ENCODE measurements around the gene FOXP3.
"Not testable (repeated sequence)": the region's sequence is repeated elsewhere in the genome, so short reads cannot be mapped to it uniquely, and the experiment has no call there.

The FOXP3 gene

GRCh38 chrX:49264460-49264859, at the start of gene FOXP3:
Gene FOXP3, minus strand, starts transcription at chrX:49264710. Its CDS starts 6,205 bp downstream, at chrX:49258505.
- no peak for DNase-seq

GRCh38 chrX:49312176-49312575, 47.7 kb upstream of the FOXP3 start:
- no peak for DNase-seq

DNA sequence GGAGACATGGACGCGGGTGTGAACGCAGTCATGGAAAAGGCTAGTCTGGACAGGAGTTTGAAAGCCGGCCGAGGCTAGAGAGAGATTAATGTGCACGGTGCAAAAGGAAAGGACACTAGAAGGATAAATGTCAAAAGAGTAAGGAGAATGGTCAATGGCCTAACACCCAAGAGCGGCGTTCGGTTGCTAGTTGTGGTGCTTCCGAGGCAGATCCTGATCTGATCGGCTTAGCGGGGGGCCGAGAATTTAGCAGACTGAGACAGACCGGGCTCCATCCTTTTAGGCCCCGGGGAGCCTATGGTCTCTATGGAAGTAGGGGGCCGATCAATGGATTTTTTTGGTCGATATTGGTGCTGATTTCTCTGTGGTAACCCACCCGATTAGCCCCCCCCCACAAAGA, 45.9 kb upstream of the FOXP3 start:
- DNase-seq: no peak

DNA sequence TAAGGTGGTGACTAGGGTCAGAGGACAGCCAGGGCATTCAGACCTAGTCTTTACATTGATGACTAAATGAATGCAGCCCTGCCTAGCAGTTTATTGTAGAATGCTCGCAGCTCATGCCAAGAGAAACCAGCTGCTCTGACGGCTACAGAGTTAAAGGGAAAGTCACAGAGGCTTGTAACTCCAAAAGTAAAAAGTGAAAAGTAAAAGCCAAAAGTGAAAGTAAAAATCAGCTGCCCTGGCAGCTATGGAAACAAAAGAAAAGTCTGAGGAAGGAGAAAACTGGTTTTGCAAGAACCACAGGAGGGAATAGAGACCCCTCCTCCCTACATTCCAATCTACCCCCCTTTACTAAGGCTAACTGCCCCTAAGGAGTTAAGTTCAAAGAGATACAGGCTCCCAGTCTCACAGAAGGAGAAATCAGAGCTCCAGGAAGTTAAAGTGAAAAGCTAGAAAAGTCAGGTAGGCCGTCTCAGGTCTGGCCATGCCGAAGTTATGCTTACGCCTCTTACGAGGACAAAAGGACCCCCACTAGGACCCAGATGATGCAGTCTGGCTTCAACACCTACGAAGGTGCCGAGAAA, 45.0 kb upstream of the FOXP3 start:
- no peak for DNase-seq

GRCh38 chrX:49308604-49309269, 44.2 kb upstream of the FOXP3 start:
- peak in 1 of 58 donors; percentile 3 for DNase-seq

- not testable (repeated sequence) for DNase-seq
These were observed 43.3 kb upstream of the FOXP3 start for GRCh38 chrX:49307775-49308174.

DNA sequence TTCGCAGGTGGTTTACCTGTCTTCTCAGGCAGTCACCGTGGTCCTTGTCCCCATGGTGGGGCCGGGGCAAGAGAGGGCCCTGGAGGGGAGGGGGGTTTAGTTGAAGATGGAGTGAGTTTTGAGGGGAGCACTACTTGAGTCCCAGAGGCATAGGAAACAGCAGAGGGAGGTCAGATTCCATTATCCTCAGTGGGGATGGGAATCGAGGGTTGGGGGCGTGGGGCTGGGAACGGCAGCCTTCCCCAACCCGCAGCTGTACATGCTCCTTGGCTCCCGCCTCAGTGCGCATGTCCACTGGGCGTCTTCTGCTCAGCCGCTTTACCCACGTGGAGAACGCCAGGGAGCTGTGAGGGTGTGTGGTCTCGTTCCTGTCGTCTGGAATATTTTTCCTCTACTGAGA, 38.8 kb upstream of the FOXP3 start, which contains the start of gene GAGE10:
Gene GAGE10 (plus strand): TSS at position 301 of the 400 bp plus-strand sequence. CDS start 1,214 bp downstream, outside the sequence.
- DNase-seq: no peak

DNA sequence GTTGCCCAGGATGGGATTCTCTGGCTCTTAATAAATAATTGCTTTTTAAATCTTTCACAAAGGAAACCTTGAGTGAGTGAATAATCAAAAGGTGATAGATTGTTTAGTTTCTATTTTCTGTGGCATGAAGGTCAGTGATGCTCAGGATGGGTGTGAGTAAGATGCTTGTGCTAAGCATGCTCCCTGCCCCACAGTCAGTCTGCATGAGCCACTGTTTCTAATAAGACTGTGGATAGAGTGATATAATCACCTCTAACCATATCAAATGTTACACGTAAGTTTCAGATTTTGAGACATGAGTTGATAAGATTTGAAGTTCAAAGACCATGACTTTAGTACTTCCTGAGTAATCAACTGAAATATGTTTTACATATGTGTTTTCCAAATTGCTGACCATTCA, 36.2 kb upstream of the FOXP3 start:
- DNase-seq: no peak

GRCh38 chrX:49299293-49299692, 34.8 kb upstream of the FOXP3 start:
- not testable (repeated sequence) for DNase-seq

DNA sequence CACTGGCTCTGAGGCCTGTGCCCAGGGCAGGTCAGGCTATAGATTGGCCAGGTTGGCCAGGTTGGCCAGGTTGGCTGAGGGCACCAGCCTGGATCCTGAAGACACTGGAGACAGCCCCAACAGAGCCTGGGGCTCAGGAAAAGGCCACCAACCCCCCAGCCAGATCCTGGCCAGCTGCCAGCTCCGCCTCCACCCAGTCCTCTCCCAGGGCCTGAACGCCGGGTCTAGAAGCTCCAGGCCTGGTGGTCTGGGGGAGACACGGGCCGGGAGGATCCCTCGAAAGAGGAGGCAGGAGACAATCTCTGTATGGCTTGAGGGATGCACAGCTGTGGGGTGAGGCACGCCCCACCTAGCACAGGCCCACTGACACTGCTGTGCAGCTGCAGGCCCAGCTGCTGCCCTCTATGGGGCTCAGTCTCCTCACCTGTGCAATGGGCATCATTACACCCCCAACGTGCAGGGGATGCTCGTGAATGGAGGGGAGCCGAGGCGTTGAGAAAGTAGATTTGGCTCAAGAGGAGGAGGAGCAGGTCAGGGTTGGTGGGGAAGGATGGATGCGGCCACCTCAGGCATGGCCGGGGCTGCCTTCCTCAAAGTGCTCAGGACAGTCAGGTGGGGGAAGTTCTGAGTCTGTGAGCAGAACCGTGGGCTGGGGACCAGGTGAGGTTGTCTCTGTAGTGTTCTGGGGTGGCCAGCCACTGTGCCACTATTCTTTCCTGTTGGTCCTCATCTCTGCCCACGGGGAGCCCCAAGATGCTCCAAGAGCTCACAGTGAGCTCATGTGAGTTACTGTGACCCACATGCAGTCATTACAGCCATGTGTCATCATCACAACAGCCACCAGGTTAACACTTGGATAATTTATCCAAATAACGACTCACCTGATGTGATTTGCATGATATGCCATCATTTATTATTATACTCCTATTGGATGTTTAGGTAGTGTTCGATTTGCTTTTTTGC, 28.2 kb upstream of the FOXP3 start:
- DNase-seq: no peak

- peak in 26 of 58 donors; percentile 1 to 62 (median 10) for DNase-seq
These were observed 27.3 kb upstream of the FOXP3 start for GRCh38 chrX:49291615-49292337.

GRCh38 chrX:49290215-49290614, 25.7 kb upstream of the FOXP3 start:
- DNase-seq: no peak

GRCh38 chrX:49287665-49288064, 23.2 kb upstream of the FOXP3 start:
- DNase-seq: no peak

GRCh38 chrX:49286581-49286980, 22.1 kb upstream of the FOXP3 start:
- no peak for DNase-seq

GRCh38 chrX:49286136-49286535, 21.6 kb upstream of the FOXP3 start:
- DNase-seq: no peak

DNA sequence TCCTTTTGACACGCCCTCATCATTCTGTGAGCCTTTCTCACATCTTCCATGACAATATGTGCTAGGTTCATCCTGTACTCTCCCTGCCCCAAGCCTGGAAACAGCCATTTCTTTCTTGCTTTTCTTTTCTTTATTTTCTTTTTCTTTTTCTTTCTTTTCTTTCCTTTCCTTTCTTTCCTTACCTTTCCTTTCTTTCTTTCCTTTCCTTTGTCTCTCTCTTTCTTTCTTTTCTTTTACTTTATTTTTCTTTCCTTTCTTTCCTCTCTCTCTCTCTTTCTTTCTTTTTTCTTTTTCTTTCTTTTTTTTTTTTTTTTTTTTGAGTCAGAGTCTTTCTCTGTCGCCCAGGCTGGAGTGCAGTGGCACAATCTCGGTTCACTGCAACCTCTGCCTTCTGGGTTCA, 19.7 kb upstream of the FOXP3 start:
- no peak for DNase-seq

DNA sequence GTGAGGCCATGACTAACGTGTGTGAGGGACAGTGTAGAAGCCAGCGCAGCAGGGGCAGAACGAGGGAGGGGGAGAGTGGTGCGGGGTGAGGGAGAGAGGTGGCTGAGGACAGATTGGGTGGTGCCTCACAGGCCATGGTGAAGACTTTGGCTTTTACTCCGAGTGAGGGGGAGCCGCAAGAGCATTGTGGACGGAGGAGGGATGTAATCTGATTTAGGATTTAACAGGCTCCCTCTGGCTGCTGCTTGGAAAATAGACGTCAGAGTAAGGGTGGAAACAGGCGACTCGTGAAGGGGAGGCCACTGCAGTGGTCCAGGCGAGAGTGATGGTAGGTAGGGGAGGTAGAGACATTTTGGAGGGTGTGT, 18.1 kb upstream of the FOXP3 start:
- DNase-seq: peak in 5 of 58 donors; percentile 1 to 24 (median 3)

- no peak for DNase-seq
These were observed 13.6 kb upstream of the FOXP3 start for GRCh38 chrX:49278081-49278480.

GRCh38 chrX:49277535-49277830, 13.0 kb upstream of the FOXP3 start:
- no peak for DNase-seq

DNA sequence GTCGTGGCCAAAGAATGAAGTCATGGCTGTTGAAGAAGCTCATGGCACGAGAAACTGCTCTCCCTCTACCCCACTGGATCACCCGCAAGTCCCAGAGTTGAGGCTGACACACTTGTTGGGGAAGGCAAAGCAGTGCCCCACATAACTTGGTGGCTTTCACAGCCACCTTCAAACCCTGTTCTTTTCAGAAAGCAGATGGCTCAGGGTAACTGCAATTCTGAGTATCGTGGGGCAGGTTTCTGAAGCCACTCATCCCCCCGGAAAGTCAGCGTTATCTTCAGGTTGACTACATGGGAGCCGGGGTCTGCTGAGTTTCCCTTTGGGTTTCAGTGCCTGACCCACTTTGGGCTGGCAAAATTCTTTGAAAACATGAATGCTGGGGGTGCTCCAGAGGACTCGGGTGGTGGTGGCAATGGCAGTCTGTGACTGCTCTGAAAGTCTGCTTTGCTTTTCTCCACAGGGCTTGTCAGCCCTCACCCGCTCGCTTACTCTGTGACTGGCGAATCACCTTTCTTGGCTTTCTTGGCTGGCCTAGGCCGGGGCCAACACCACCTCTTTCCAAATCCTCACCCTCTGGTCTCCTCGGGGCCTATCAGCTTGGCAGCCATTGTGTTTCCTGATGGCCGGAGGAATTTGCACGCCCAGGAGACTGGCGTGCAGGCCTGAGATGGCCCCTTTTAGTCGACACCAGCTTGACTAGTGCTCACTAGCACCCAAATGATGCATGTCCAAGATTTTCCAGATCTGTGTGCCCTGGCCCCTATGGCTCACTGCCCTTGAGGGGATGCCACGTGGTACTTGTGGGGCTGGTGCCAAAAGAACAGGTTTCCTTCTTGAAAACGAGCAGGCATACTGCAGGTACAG, 12.4 kb upstream of the FOXP3 start:
- DNase-seq: no peak

GRCh38 chrX:49276207-49276606, 11.7 kb upstream of the FOXP3 start:
- DNase-seq: no peak
